ENCODE measurements around the gene RAMP3. TPM values are rescaled to one million over a fixed set of nuclear protein-coding genes. Genes with fewer than 3 reads are reported as not detected.

RAMP3 gene
- total RNA-seq, 1 experiment from 2014 or later = not detected

DNA sequence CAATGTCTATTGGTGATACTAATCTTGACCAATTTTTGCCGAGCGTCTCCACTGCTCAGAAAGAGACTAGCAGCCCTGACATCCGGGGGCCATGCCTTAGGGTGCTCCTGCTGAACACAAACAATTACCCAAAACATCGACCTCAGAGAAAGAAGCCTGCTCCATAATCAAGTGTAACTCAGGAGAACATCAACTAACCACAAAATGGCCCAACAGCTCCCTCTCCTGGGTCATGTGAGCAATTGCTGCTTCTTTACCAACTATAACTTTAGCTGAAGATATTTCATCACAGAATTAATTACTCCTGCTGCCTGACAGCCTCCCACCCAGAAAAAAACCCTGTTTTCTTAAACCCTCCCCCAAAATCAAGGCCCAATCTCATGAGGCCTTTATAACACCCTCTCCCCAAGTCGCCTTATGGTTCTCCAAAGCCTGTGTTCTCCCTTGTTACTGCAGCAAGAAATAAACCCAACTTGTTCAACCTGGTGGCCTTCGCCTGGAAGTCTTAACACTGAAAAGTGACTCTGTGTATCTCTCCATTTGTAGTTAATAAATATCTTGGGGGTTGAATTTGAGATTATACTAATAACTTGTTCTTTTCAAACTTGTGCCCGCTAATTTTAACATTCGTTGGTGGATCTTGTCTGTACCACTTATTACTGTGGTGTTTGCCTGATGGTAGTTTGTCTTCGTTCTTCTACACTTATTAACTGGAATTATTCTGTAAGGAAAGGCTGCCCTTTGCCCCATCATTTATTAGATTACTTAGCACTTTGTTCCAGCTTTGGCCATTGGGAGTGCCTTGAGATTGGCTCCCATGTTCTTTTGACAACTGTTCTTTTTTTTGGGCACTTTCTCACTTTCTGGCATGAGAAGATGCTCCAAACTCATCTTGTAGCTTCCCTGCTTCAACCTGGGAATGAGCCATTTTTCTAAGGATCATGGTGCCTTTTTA is 21.2 kb upstream of the RAMP3 start:
- Histone ChIP-seq H4K20me1 (ENCODE audit: insufficient read depth) (no peaks in the 10 kb centered on the region), H3K27me3 (ENCODE audit: insufficient read depth, low read depth) (no peaks in the 10 kb centered on the region), H3K27ac (no peak overlapping the region), H3K9me2 (ENCODE audit: insufficient read depth) (no peaks in the 10 kb centered on the region), H3K9me3 (ENCODE audit: insufficient read depth, low read depth) (no peaks in the 10 kb centered on the region), H3K4me2 (0 out of 2 replicates have a peak overlapping the region, but pooled peaks have one; percentile 9), H2AFZ (no peak overlapping the region), H3K4me1 (replicated peaks; ENCODE audit: insufficient read depth) (0 out of 2 replicates have a peak, but pooled peaks cover 3% of the 10 kb centered on the region), H3K36me3 (ENCODE audit: low read depth) (no peaks in the 10 kb centered on the region), H3K79me2 (ENCODE audit: low read depth) (no peaks in the 10 kb centered on the region), H3K4me3 (no peak overlapping the region), H3F3A (ENCODE audit: insufficient read depth, low read depth) (no peaks in the 10 kb centered on the region; the same call in 1 of the 2 replicates)
- CTCF ChIA-PET = interaction anchor here (0.5 to 3.1 kb wide), 12 partner anchors 11 to 496 kb away, joined by 3 to 36 read pairs (median 4); no protein-coding TSS in a partner anchor
- no TSS peak for BruUV-seq (replicated peaks)
- intact Hi-C loops (cut with micrococcal nuclease; ENCODE audit: unreplicated experiment) = loop anchor here (1.0 to 5.0 kb wide), 5 partner anchors 164 to 894 kb away; no protein-coding TSS in a partner anchor
- POLR2A ChIA-PET (ENCODE audit: unreplicated experiment) = interaction anchor here (0.7 kb wide), 1 partner anchor 554 kb away, joined by 12 read pairs; the partner anchor contains the start of gene TMED4
- TF ChIP-seq, protein P1, sequence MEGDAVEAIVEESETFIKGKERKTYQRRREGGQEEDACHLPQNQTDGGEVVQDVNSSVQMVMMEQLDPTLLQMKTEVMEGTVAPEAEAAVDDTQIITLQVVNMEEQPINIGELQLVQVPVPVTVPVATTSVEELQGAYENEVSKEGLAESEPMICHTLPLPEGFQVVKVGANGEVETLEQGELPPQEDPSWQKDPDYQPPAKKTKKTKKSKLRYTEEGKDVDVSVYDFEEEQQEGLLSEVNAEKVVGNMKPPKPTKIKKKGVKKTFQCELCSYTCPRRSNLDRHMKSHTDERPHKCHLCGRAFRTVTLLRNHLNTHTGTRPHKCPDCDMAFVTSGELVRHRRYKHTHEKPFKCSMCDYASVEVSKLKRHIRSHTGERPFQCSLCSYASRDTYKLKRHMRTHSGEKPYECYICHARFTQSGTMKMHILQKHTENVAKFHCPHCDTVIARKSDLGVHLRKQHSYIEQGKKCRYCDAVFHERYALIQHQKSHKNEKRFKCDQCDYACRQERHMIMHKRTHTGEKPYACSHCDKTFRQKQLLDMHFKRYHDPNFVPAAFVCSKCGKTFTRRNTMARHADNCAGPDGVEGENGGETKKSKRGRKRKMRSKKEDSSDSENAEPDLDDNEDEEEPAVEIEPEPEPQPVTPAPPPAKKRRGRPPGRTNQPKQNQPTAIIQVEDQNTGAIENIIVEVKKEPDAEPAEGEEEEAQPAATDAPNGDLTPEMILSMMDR (conservative IDR thresholded peaks at IDR 0.05) = peak; percentile 98
- TF ChIP-seq EZH2 (IDR thresholded peaks at IDR 0.05; ENCODE audit: low read depth) = no peak
- DNase-seq = peak; percentile 63 to 74

DNA sequence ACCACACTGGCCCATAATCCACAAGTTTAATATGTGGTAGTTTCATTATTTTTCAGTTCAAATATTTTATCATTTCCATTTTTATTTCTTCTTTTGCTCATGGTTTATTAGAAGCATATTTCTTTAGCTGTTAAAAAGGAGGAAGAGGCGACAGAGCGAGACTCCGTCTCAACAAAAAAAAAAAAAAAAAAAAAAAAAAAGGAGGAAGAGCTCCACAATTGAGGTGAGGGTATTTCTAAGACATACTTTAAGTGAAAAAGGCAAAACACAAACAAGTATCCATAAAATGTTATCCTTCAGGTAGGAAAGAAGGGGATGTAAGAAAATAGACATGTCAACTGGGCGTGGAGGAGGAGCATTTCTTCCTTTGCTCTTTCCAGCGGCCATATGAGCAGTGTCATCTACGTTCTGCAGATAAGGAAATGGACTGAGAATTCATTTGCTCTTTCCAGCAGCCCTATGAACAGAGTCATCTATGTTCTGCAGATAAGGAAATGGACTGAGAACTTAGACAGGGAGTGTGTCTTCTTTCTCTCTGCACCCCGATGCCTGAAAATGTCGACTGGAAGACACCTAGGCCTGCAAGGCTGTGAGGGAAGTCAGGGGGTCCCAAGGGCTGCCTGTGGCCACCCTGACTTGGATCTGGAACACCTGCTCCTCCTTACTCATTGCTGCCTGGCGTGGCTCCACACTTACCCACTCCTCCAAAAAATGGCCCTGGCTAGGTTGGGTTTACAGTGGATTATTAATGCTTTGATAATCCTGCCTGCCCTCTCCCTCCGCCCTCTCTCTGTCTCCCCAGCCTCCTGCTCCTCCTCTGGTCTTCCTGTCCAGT is 18.9 kb upstream of the RAMP3 start:
- H2AFZ ChIP-seq = no peak overlapping the region
- no peak overlapping the region for H3K4me2 ChIP-seq
- no peak overlapping the region for H3K4me3 ChIP-seq
- no peaks in the 10 kb centered on the region for H3K9me3 ChIP-seq (ENCODE audit: insufficient read depth, low read depth)
- no peaks in the 10 kb centered on the region for H3K79me2 ChIP-seq (ENCODE audit: low read depth)
- intact Hi-C loops (cut with micrococcal nuclease; ENCODE audit: unreplicated experiment) = loop anchor here (5.0 kb wide), 2 partner anchors 166 to 896 kb away; no protein-coding TSS in a partner anchor
- no peak overlapping the region for H3K27ac ChIP-seq
- 0 out of 2 replicates have a peak, but pooled peaks cover 3% of the 10 kb centered on the region for H3K4me1 ChIP-seq (replicated peaks; ENCODE audit: insufficient read depth)
- TF ChIP-seq, protein P1 (conservative IDR thresholded peaks at IDR 0.05) = no peak
- TF ChIP-seq EZH2 (IDR thresholded peaks at IDR 0.05; ENCODE audit: low read depth) = no peak
- H3K27me3 ChIP-seq (ENCODE audit: insufficient read depth, low read depth) = no peaks in the 10 kb centered on the region
- H4K20me1 ChIP-seq (ENCODE audit: insufficient read depth) = no peaks in the 10 kb centered on the region
- no peak for DNase-seq
- ChIA-PET CTCF (no interaction called here), POLR2A (ENCODE audit: unreplicated experiment) (no interaction called here)
- no TSS peak for BruUV-seq (replicated peaks)
- H3K36me3 ChIP-seq (ENCODE audit: low read depth) = no peaks in the 10 kb centered on the region
- no peaks in the 10 kb centered on the region; the same call in 1 of the 2 replicates for H3F3A ChIP-seq (ENCODE audit: insufficient read depth, low read depth)
- H3K9me2 ChIP-seq (ENCODE audit: insufficient read depth) = no peaks in the 10 kb centered on the region

DNA sequence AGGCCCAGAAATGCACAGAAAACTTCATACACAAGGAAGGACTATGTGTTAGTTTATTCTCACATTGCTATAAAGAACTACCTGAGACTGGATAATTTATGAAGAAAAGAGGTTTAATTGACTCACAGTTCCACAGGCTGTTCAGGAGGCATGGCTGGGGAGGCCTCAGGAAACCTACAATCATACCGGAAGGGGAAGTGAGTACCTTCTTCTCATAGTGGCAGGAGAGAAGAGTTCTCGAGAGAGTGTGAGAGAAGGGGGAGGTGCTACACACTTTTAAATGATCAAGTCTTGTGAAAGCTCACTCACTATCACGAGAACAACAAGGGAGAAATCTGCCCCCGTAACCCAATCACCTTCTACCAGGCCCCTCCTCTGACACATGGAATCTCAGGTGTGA is 16.8 kb upstream of the RAMP3 start:
- H3K79me2 ChIP-seq (ENCODE audit: low read depth) = no peaks in the 10 kb centered on the region
- CTCF ChIA-PET = no interaction called here
- POLR2A ChIA-PET (ENCODE audit: unreplicated experiment) = no interaction called here
- intact Hi-C loops (cut with micrococcal nuclease; ENCODE audit: unreplicated experiment) = no loop called here
- H3K27me3 ChIP-seq (ENCODE audit: insufficient read depth, low read depth) = peaks cover 13% of the 10 kb centered on the region; the same call in 1 of the 2 replicates
- BruUV-seq (replicated peaks) = no TSS peak
- TF ChIP-seq, protein P1 (conservative IDR thresholded peaks at IDR 0.05) = no peak
- TF ChIP-seq EZH2 (IDR thresholded peaks at IDR 0.05; ENCODE audit: low read depth) = no peak
- no peaks in the 10 kb centered on the region; the same call in 1 of the 2 replicates for H3F3A ChIP-seq (ENCODE audit: insufficient read depth, low read depth)
- H4K20me1 ChIP-seq (ENCODE audit: insufficient read depth) = no peaks in the 10 kb centered on the region
- no peak overlapping the region for H3K4me2 ChIP-seq
- no peaks in the 10 kb centered on the region for H3K9me2 ChIP-seq (ENCODE audit: insufficient read depth)
- H3K4me1 ChIP-seq (replicated peaks; ENCODE audit: insufficient read depth) = 0 out of 2 replicates have a peak, but pooled peaks cover 2% of the 10 kb centered on the region
- H3K4me3 ChIP-seq = no peak overlapping the region
- H3K36me3 ChIP-seq (ENCODE audit: low read depth) = no peaks in the 10 kb centered on the region
- no peak overlapping the region for H3K27ac ChIP-seq
- H2AFZ ChIP-seq = no peak overlapping the region
- no peak for DNase-seq
- no peaks in the 10 kb centered on the region for H3K9me3 ChIP-seq (ENCODE audit: insufficient read depth, low read depth)
